GM03348 (cell line): ENCODE results near the gene ZNF488.
"Not testable (repeated sequence)": the region's sequence is repeated elsewhere in the genome, so short reads cannot be mapped to it uniquely, and the experiment has no call there.

Experiments
- DNase-seq: peaks from one replicate; pipeline ENCODE4 v3.0.0; 2012; ENCODE audit warnings: low spot score

ZNF488 gene

DNA sequence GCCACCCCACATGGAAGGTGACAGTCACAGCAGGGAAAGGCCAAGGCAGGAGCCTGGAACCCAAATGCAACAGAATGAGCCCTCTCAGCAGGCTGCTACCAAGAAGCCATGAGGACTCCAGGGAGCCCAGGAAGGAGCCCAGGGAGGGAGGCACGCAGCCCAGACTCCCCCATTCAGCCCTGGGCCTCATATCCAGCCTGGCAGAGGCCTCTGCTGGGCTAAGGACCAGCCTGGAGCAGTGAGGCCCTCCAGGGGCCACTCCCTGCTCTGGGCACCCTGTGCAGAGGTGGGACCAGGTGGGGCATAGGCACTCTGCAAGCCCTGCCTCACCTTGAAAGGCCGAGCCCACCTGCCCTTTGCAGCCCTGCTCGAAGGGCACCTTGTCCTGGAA is 25.8 kb upstream of the ZNF488 start:
- DNase-seq = no peak

DNA sequence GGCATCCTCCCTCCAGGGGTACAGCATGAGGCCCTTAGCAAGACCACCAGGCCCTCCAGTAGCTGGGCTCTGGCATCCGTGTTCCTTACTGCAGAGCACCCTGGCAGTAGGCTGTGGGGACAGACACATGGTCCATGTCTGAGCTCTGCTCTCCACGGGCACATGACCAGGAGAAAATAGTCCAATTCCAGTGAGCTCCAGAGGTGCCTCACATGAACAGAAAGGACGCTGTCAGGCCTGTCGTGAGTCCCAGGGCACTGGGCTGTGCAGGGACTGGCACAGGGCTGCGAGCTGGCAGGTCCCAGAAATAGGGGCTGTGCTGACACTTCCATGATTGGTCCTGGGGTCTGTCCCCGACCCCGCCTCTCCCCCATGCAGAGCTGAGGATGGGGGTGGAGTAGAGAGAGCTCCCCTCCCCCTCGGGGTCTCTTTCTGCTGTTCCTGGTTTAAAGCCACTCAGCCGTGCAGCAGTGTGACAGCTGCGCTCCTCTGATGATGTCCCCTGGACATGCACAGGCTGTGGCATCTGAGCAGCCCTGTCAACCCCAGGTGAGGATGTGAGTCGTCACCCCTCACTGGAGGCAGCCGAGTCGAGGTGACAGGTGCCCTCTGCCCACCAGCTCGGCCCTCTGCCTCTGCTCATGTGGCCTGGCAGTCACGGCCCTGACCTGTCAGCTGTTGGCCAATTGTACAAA is 25.2 kb upstream of the ZNF488 start:
- no peak for DNase-seq

- no peak for DNase-seq
Measured at GRCh38 chr10:47408606-47409005, 24.5 kb upstream of the ZNF488 start.

DNA sequence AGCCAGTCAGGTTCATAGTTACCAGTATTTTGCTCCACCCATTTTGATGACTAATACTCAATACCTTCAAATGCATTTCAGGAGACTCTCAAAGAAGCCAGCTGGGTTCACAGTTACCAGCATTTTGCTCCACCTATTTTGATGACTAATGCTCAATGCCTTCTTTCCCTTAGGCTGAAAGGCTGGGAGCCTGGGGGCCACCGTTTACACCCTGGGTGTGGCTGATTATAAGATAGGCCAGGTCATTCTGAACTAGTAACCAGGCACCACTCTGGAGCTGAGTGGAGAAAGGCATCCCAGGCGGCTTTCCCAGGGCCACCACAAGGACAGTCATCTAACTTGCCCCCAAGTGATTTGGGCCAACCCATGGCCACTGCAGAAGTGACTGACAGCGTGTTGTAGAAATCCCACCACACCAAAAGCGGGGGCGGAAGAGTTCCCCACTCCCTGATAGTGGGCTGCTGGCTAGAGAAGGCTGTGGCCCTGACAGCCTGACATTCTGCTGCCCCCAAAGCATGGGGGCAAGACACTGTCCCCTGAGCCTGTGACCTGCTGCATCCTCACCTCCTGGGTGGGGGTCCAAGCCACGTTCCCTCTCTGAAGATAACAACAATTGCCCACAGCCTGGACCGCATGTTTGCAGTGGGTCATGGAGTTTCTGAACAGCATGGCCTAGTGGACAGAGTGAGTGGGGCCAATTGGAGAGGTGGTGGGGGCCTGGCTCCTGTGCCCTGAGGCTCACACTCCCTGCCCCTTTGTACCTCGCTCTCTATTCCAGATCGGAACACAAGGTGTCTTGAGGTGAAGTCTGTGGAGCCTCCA is 23.0 kb upstream of the ZNF488 start:
- DNase-seq = peak; percentile 42

- no peak for DNase-seq
Measured at GRCh38 chr10:47406548-47406869, 22.4 kb upstream of the ZNF488 start.

DNA sequence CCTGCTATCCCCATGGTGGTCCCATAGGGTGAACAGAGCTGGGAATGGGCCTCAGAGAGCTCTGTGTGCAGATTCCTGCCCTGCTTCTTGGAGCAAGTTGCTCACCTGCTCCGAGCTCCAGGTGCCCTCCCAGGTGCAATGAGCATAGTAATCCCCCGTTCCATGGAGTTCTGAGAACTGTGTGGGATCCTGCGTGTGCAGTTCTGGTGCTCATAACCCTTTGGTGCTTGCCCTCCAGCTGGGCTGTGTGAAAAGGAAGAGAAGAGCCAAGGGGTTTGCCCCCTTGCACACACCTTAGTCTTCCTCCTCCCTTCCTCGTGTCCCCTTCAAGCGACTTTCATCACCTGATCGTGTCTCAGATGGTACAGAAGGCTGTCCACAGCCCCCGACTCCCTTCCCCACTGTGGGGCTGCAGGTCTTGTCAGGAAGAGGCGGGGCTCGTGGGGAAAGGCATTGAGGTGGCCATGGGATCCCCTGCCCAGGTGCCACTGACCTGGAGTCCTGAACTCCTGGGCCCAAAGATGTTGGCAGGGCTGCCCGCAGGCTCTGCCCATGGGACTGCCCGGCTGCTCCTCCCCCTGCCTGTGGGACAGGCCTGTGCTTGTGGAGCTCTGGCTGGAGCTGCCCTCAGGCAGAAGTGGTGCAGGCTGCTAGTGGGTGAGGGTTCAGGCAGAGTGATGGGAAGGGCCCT is 21.9 kb upstream of the ZNF488 start:
- no peak for DNase-seq

DNA sequence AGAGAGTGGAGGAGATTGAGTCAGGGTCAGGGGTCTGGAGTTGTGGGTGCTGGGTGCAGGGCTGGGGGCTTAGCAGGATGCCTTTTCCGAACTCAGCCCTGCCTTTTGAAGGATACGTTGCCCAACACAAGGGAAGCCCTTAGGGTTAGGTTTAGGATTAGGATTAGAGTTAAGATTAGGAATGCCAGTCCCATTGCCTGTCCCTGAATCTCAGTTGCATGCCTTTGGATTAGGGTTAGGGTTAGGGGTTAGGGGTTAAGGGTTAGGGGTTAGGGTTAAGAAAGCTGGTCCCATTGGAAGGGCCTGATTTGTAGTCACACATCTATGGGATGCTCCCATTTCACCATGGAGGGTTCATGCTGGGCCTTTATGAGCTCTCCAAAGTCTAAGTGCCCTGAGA is 20.8 kb upstream of the ZNF488 start:
- no peak for DNase-seq

DNA sequence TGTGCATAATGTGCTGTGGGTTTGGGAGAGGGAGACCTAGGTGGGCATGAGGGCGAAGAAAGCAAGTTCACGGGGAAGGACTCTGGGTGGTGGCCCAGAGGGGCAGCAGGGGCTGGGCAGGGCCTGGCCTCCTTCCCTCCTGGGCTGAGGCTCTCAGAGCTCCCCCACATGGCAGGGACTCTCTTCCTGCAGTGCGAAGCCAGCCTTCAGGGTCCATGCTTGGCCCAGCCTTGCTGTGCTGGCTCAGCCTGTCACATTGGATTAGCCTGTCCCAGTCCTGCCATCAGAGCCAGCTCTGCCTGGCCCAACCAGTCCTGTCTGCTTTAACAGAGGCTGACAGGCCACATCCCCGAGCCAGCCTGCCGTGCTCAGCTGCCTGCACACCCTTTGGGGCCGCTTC is 20.4 kb upstream of the ZNF488 start:
- DNase-seq = no peak

DNA sequence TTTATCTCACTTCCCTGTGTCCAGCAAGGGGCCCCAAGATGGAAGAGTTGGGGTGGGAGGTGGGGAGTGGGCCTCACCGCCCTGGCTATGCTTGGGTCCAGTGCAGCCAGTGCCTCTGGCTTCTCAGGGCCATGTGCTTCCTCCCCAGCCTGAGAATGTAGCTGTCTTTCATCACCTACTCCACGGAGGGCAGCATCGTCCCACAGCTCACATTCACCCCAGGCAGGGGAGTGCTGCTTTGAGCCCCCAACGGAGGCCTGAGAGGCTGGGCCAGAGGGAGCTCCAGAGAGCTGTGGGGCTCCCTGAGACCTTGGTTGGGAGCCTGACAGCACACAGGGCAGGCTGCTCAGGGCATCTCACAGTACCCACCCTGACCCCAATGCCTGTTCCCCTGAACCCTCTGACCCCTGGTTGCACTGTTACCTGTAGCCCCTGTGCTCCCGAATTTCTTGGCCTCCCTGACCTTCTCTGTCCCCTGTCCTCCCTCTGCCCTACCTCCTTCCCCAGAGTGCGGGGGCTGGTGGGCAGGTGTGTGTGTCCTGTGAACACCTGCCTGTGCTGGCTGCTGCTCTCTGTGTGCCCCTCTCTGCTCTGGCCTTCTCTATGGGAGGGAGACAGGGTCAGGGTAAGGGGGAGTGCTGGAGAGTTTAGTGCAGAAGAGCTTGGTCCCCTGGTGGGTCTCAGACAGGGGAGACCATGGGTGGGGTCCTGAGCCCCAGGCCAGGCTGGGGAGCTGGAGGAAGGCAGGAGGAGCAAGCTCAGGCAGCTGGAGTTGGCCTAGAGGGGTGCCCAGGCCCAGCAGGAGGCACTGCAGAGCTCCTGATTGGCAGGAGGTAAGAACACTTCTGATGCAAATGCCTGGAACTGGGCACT is 19.6 kb upstream of the ZNF488 start:
- no peak for DNase-seq

- DNase-seq = peak; percentile 91
Measured at GRCh38 chr10:47402641-47403301, 18.7 kb upstream of the ZNF488 start.

DNA sequence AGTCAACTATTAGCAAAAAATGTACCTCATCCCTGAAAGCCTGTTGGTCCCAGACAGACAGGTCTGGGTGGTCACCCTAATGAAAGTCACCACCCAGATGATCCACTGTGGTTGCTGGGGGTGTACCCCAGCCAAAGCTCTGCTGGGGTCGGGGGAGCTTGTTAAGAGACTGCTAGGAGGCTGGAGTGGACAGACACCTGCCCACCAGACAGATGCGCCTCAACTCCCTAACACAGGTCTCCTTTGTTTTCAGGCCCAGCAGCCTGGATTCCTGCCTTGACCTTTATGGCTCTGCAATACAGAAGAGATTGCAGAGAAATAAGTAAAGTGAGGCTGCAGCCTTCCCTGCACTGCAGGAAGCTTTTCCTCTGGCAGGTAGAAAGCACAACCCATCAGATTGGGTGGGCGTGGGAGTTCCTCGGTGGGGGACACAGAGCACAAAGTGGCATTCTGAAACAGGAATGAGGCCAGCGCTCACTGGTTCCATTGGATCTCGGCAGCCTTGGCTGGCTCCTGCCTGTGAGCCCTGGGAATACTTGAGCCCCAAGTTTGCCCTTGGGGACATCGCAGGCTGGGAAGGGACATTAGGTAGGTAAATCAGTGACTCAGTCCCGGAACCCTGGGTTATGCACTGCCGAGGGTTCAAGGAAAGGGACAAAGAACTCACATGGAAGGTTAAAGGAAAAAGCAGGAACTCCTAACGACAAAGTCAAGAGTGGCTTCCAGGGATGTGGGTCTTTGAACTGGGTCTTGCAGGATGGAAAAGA is 18.0 kb upstream of the ZNF488 start:
- no peak for DNase-seq

DNA sequence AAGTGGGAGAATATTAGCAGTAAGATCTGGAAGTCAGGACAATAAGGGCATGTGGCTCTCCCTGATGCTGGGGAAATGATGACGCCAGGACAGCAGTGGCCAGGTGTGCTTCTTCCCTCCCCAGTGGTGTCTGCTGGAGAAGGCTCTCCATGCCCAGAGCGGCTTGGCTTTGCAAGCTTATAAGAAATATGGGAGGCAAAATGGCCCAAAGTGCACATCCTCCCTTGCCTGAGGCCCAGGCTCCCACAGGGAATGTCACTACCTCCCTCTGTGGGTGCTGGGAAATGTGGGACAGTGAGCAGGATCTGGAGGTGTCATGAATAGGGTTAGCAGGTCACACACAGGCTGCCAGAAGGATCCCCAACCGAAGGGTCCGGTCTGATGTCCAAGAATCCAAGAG is 17.1 kb upstream of the ZNF488 start:
- no peak for DNase-seq

GRCh38 chr10:47400786-47401185 is 16.7 kb upstream of the ZNF488 start:
- no peak for DNase-seq

DNA sequence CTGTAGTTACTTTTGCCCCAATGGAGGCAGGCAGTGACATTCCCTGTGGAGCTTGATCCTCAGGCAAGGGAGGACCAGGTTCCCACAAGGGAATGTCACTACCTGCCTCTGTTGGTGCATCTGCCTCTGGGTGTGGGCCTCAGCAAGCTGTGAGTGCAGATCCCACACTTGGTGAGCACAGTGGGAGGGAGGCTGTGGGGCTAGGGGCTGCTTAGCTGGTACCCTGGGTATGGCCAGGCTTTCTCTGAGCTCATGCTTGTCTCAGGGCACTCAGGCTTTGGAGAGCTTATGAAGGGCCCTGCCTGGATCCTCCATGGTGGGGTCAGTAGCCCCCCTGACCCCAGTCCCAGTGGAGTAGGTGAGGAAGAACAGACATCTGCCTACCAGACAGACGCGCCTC is 16.2 kb upstream of the ZNF488 start:
- DNase-seq = no peak

GRCh38 chr10:47397256-47397655 is 13.2 kb upstream of the ZNF488 start:
- DNase-seq = no peak

- DNase-seq = no peak
Measured at GRCh38 chr10:47396311-47396717, 12.2 kb upstream of the ZNF488 start.

DNA sequence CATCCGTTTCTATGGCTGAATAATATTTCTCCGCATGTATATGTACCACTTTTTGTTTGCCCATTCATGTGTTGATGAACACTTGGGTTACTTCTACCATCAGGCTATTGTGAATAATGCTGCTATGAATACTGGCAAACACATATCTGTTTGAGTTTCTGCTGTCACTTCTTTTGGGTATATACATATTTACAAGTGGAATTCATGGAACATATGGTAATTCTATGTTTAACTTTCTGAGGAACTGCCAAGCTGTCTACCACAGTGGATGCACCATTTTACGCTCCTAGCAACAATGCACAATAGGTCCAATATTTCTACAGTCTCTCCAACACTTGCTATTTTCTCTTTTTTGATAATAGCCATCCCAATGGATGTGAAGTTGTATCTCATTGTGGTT is 5.5 kb upstream of the ZNF488 start:
- no peak for DNase-seq

DNA sequence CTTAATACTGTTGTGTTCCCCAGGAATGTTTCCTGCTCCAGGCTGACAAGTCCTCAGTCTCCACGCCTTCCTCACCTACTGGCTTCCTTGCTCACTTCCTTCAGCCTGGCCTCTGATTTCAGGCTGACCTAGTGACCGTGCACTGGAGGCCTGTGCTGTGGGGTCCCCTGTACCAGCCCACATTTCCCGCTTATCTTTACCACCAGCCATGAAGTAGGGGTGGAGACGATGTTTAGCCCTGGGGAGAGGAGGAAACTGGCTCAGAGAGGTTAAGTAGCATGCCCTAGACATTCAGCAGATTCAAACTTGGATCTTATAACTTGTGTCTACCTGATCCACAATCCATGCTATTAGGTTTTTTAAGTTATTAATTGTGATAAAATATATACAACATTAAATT is 4.8 kb upstream of the ZNF488 start:
- DNase-seq = no peak

GRCh38 chr10:47386104-47386503 is 2.0 kb upstream of the ZNF488 start:
- DNase-seq = not testable (repeated sequence)

- DNase-seq = no peak
Measured at GRCh38 chr10:47383261-47384147, 589 bp downstream of the ZNF488 start.
